Neural progenitor cell (in vitro differentiated cells): ENCODE results near the gene PGLYRP4. TPM values are rescaled to one million over a fixed set of nuclear protein-coding genes. Genes with fewer than 3 reads are reported as not detected.

ENCODE experiments used
- DNase-seq: peaks from one replicate; pipeline ENCODE4 v3.0.0-alpha.2; 2016; ENCODE audit warnings: low spot score
- H2AFZ ChIP-seq: fragments of 200-600 bp; sonication (generic); replicated peaks from 2 replicates; pipeline ENCODE4 v1.6.1; 2016; ENCODE audit warnings: antibody characterized with exemption
- H3F3A ChIP-seq: fragments of 200-600 bp; sonication (generic); 2 replicates; pipeline ENCODE4 v1.6.1; 2016; ENCODE audit warnings: antibody characterized with exemption, low read depth
- H3K27ac ChIP-seq: fragments of 200-600 bp; sonication (generic); 2 replicates; pipeline ENCODE4 v1.5.1; 2016; ENCODE audit warnings: mild to moderate bottlenecking
- H3K27me3 ChIP-seq: fragments of 200-600 bp; sonication (generic); 2 replicates; pipeline ENCODE4 v1.6.1; 2016; ENCODE audit warnings: mild to moderate bottlenecking, moderate library complexity
- H3K36me3 ChIP-seq: fragments of 200-600 bp; sonication (generic); 2 replicates; pipeline ENCODE4 v1.5.1; 2016
- H3K4me1 ChIP-seq: fragments of 200-600 bp; sonication (generic); 2 replicates; pipeline ENCODE4 v1.6.1; 2016; ENCODE audit warnings: mixed run types
- H3K4me2 ChIP-seq: fragments of 200-600 bp; sonication (generic); 2 replicates; pipeline ENCODE4 v1.6.1; 2016
- H3K4me3 ChIP-seq: fragments of 200-600 bp; sonication (generic); 2 replicates; pipeline ENCODE4 v1.5.1; 2016
- H3K79me2 ChIP-seq: fragments of 200-600 bp; sonication (generic); 2 replicates; pipeline ENCODE4 v1.6.1; 2016; ENCODE audit warnings: low read depth
- H3K9ac ChIP-seq: fragments of 200-600 bp; sonication (generic); 2 replicates; pipeline ENCODE4 v1.6.1; 2016
- H3K9me3 ChIP-seq: fragments of 200-600 bp; sonication (generic); 2 replicates; pipeline ENCODE4 v1.5.1; 2016; ENCODE audit warnings: low read depth
- H4K20me1 ChIP-seq: fragments of 200-600 bp; sonication (generic); 2 replicates; pipeline ENCODE4 v1.6.1; 2016; ENCODE audit warnings: low read depth
- H3K27ac Mint-ChIP-seq: 3 replicates; pipeline ENCODE4 v1.8.0; 2021; ENCODE audit warnings: mixed read lengths
- H3K27me3 Mint-ChIP-seq: 2 replicates; pipeline ENCODE4 v1.8.0; 2022; ENCODE audit warnings: low read depth, mild to moderate bottlenecking, inconsistent platforms, moderate library complexity, mixed read lengths; ENCODE audit not compliant: insufficient read depth
- H3K36me3 Mint-ChIP-seq: 3 replicates; pipeline ENCODE4 v1.8.0; 2021; ENCODE audit warnings: mixed read lengths
- H3K4me1 Mint-ChIP-seq: 3 replicates; pipeline ENCODE4 v1.8.0; 2021; ENCODE audit warnings: mixed read lengths
- H3K4me3 Mint-ChIP-seq: 3 replicates; pipeline ENCODE4 v1.8.0; 2021; ENCODE audit warnings: mild to moderate bottlenecking, moderate library complexity, mixed read lengths
- H3K9me3 Mint-ChIP-seq: 3 replicates; pipeline ENCODE4 v1.8.0; 2020; ENCODE audit warnings: mixed read lengths
- CTCF ChIP-seq: fragments of 200-600 bp; sonication (generic); IDR thresholded peaks from 2 replicates; pipeline ENCODE4 v1.5.1; 2017; ENCODE audit warnings: antibody characterized with exemption, mild to moderate bottlenecking
- EZH2 ChIP-seq: fragments of 200-600 bp; sonication (generic); IDR thresholded peaks from 2 replicates; pipeline ENCODE4 v1.6.1; 2017; ENCODE audit warnings: antibody characterized with exemption, mild to moderate bottlenecking, moderate library complexity
- EZH2phosphoT487 ChIP-seq: fragments of 200-600 bp; sonication (generic); IDR thresholded peaks from 2 replicates; pipeline ENCODE4 v1.6.1; 2017; ENCODE audit warnings: antibody characterized with exemption
- total RNA-seq: library from RNA; depleted of rRNA; stranded (reverse); fragments of >200 nt; gene quantifications from 2 replicates; pipeline ENCODE4 v1.2.3, GENCODE V29; 2015; ENCODE audit warnings: low replicate concordance

The PGLYRP4 gene
- total RNA-seq, 1 donor from 2014 or later, result not detected

- Mint-ChIP-seq H3K4me1 (no peaks in the 10 kb centered on the region), H3K9me3 (no peaks in the 10 kb centered on the region)
Measured at GRCh38 chr1:153293851-153294250, 54.8 kb downstream of the PGLYRP4 start.

GRCh38 chr1:153293480-153293775 lies 55.2 kb downstream of the PGLYRP4 start:
- H3K79me2 ChIP-seq, result no peaks in the 10 kb centered on the region
- no peak for TF ChIP-seq EZH2
- TF ChIP-seq EZH2phosphoT487, result no peak
- no peak for TF ChIP-seq CTCF
- no peak for DNase-seq
- H4K20me1 ChIP-seq, result no peaks in the 10 kb centered on the region
- no peak overlapping the region for H3K4me3 ChIP-seq
- H3K36me3 Mint-ChIP-seq, result no peaks in the 10 kb centered on the region
- H3K27ac ChIP-seq, result no peak overlapping the region
- H3K27ac Mint-ChIP-seq, result no peak overlapping the region
- no peaks in the 10 kb centered on the region for H3K27me3 ChIP-seq
- no peak overlapping the region for H3K4me3 Mint-ChIP-seq
- no peaks in the 10 kb centered on the region for H3K36me3 ChIP-seq
- no peak overlapping the region for H3K4me2 ChIP-seq
- no peaks in the 10 kb centered on the region for H3K9me3 ChIP-seq
- no peaks in the 10 kb centered on the region for H3K9me3 Mint-ChIP-seq
- peaks cover 2% of the 10 kb centered on the region for H3K27me3 Mint-ChIP-seq
- no peaks in the 10 kb centered on the region for H3F3A ChIP-seq
- no peaks in the 10 kb centered on the region for H3K4me1 ChIP-seq
- no peaks in the 10 kb centered on the region for H3K4me1 Mint-ChIP-seq
- no peak overlapping the region for H2AFZ ChIP-seq
- no peak overlapping the region for H3K9ac ChIP-seq

More at GRCh38 chr1:153293851-153294250, 54.8 kb downstream of the PGLYRP4 start:
- no peak for TF ChIP-seq CTCF
- no peak for TF ChIP-seq EZH2
- TF ChIP-seq EZH2phosphoT487, result no peak
- Mint-ChIP-seq H3K27me3 (peaks cover 2% of the 10 kb centered on the region), H3K4me3 (no peak overlapping the region), H3K36me3 (no peaks in the 10 kb centered on the region), H3K27ac (no peak overlapping the region)
- H2AFZ ChIP-seq, result no peak overlapping the region
- H3K27ac ChIP-seq, result no peak overlapping the region
- no peaks in the 10 kb centered on the region for H3K27me3 ChIP-seq
- H3K4me2 ChIP-seq, result no peak overlapping the region
- H4K20me1 ChIP-seq, result no peaks in the 10 kb centered on the region
- H3K36me3 ChIP-seq, result no peaks in the 10 kb centered on the region
- H3K79me2 ChIP-seq, result no peaks in the 10 kb centered on the region
- H3K4me3 ChIP-seq, result no peak overlapping the region
- H3K9ac ChIP-seq, result no peak overlapping the region
- H3K4me1 ChIP-seq, result no peaks in the 10 kb centered on the region
- H3F3A ChIP-seq, result no peaks in the 10 kb centered on the region
- H3K9me3 ChIP-seq, result no peaks in the 10 kb centered on the region
- DNase-seq, result no peak

- Mint-ChIP-seq H3K4me3 (no peak overlapping the region), H3K36me3 (no peaks in the 10 kb centered on the region), H3K4me1 (no peaks in the 10 kb centered on the region), H3K27ac (no peak overlapping the region), H3K27me3 (peaks cover 4% of the 10 kb centered on the region), H3K9me3 (no peaks in the 10 kb centered on the region)
- H3K4me2 ChIP-seq, result no peak overlapping the region
- no peak overlapping the region for H3K9ac ChIP-seq
- no peaks in the 10 kb centered on the region for H3K36me3 ChIP-seq
- no peaks in the 10 kb centered on the region for H3K27me3 ChIP-seq
- no peak overlapping the region for H3K27ac ChIP-seq
- TF ChIP-seq EZH2 (no peak), EZH2phosphoT487 (no peak), CTCF (no peak)
- H2AFZ ChIP-seq, result no peak overlapping the region
- H3F3A ChIP-seq, result no peaks in the 10 kb centered on the region
- H3K4me1 ChIP-seq, result no peaks in the 10 kb centered on the region
- H3K79me2 ChIP-seq, result no peaks in the 10 kb centered on the region
- DNase-seq, result no peak
- H4K20me1 ChIP-seq, result no peaks in the 10 kb centered on the region
- no peak overlapping the region for H3K4me3 ChIP-seq
- no peaks in the 10 kb centered on the region for H3K9me3 ChIP-seq
Measured at GRCh38 chr1:153292740-153293479, 55.7 kb downstream of the PGLYRP4 start.
